Neural crest cell (in vitro differentiated cells): ENCODE results near the gene HIP1. TPM values are rescaled to one million over a fixed set of nuclear protein-coding genes. Genes with fewer than 3 reads are reported as not detected.

ENCODE experiments used
- DNase-seq: peaks from one replicate; pipeline ENCODE4 v3.0.0; 2021; ENCODE audit warnings: low read depth, mixed read lengths, low spot score
- H3K27ac Mint-ChIP-seq: one replicate; pipeline ENCODE4 v1.8.0; 2021; ENCODE audit warnings: mild to moderate bottlenecking, mixed read lengths; ENCODE audit not compliant: unreplicated experiment
- H3K27me3 Mint-ChIP-seq: 2 replicates; pipeline ENCODE4 v1.8.0; 2021; ENCODE audit warnings: low read depth, mild to moderate bottlenecking, mixed read lengths
- H3K36me3 Mint-ChIP-seq: 2 replicates; pipeline ENCODE4 v1.8.0; 2021; ENCODE audit warnings: low read depth, mild to moderate bottlenecking, mixed read lengths
- H3K4me1 Mint-ChIP-seq: 2 replicates; pipeline ENCODE4 v1.8.0; 2021; ENCODE audit warnings: mixed read lengths
- H3K4me3 Mint-ChIP-seq: one replicate; pipeline ENCODE4 v1.8.0; 2021; ENCODE audit warnings: mild to moderate bottlenecking, mixed read lengths
- H3K9me3 Mint-ChIP-seq: 2 replicates; pipeline ENCODE4 v1.8.0; 2021; ENCODE audit warnings: mixed read lengths
- total RNA-seq: library from RNA; stranded (reverse); gene quantifications from 2 replicates; pipeline ENCODE4 v1.2.1, GENCODE V29; 2021
- TF ChIP-seq, protein P1 (sequence below): fragments of 200-600 bp; sonication (generic); conservative IDR thresholded peaks from 2 replicates; pipeline ENCODE4 v1.5.0; 2021; ENCODE audit warnings: antibody characterized with exemption, mild to moderate bottlenecking

Gene HIP1
- total RNA-seq, 1 donor from 2014 or later, result 87.3 TPM

DNA sequence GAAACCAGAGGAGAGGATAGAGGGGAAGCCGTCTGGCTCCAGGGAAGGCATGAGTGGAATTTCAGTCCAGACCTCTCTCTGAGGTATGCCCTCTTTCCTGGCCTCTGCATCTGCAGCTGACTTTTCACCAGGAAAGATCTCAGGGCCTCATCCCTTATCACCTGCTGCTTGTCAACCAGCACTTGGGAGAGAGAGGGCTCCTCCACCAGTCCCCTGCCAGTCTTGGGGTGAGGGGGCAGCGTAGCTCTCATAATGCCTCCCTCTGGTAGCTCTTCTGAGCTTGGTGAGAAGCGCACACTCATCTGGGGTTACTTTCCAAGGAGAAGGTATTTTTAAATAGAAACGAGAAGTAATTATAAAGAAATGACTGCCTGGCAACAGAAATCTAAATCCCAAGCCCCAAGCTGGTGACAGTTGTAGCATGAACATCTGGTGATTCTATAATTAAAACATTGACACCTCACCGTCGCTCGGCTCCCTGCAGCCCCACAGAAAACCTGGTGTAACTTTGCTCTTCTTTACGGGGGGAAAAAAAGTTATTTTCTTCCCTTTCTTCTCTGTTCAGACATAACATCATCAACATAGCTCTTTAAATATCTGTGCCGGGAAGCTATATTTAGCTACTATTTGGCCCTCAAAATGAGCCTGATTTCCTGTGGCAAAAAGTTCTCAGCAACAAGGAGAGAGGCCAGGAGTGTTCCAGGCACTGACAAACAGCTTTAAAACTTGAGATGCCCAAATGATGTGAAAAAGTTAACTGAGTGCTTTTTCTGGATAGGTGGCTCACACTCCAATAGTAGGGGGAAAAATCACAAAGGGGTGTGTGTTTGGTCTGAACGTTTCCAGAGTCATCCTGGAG, 26.9 kb downstream of the HIP1 start:
- Mint-ChIP-seq H3K27me3 (no peaks in the 10 kb centered on the region), H3K9me3 (peaks cover 6% of the 10 kb centered on the region), H3K4me3 (no peak overlapping the region), H3K27ac (no peak overlapping the region), H3K36me3 (peaks cover 11% of the 10 kb centered on the region), H3K4me1 (peaks cover 11% of the 10 kb centered on the region)
- no peak for DNase-seq
- TF ChIP-seq, protein P1, sequence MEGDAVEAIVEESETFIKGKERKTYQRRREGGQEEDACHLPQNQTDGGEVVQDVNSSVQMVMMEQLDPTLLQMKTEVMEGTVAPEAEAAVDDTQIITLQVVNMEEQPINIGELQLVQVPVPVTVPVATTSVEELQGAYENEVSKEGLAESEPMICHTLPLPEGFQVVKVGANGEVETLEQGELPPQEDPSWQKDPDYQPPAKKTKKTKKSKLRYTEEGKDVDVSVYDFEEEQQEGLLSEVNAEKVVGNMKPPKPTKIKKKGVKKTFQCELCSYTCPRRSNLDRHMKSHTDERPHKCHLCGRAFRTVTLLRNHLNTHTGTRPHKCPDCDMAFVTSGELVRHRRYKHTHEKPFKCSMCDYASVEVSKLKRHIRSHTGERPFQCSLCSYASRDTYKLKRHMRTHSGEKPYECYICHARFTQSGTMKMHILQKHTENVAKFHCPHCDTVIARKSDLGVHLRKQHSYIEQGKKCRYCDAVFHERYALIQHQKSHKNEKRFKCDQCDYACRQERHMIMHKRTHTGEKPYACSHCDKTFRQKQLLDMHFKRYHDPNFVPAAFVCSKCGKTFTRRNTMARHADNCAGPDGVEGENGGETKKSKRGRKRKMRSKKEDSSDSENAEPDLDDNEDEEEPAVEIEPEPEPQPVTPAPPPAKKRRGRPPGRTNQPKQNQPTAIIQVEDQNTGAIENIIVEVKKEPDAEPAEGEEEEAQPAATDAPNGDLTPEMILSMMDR, result no peak

DNA sequence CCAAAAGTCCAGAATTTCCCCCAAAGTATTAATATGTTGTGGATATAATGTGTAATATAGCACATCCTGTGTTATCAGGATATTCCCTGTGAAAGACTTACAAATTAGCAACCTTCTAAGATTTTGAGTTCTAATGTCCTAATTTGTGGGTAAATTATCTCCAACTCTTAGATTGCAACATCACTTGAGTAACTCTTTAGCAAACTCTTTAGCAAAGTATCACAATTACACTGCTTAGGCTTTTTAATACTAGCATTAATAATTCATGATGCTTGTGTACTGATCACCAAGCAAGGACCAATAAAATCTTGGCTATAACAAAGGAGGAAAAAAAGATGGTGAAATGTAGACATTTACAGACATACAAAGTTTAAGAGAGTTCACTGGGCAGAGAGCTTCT, 27.7 kb downstream of the HIP1 start:
- no peak for DNase-seq
- H3K27ac Mint-ChIP-seq, result no peak overlapping the region
- TF ChIP-seq, protein P1, result no peak
- H3K9me3 Mint-ChIP-seq, result peaks cover 6% of the 10 kb centered on the region
- H3K36me3 Mint-ChIP-seq, result peaks cover 11% of the 10 kb centered on the region
- H3K27me3 Mint-ChIP-seq, result no peaks in the 10 kb centered on the region
- H3K4me3 Mint-ChIP-seq, result no peak overlapping the region
- H3K4me1 Mint-ChIP-seq, result peaks cover 11% of the 10 kb centered on the region

DNA sequence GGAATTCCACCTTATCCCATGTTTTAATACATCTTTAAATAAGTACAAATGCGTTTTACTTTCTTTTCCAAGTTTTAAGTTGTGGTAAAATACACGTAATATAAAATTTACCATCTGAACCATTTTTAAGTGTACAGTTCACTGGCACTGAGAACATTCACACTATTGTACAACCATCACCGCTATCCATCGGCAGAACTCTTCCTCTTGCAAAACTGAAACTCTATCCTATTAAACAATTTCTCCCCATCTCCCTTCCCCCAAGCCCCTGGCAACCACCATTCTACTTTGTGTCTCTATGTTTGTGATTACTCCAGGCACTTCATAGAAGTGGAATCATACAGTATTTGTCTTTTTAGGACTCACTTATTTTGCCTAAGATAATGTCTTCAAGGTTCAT, 33.8 kb downstream of the HIP1 start:
- Mint-ChIP-seq H3K27ac (no peak overlapping the region), H3K36me3 (peaks cover 11% of the 10 kb centered on the region), H3K9me3 (peaks cover 6% of the 10 kb centered on the region), H3K27me3 (no peaks in the 10 kb centered on the region), H3K4me1 (no peaks in the 10 kb centered on the region), H3K4me3 (no peak overlapping the region)
- TF ChIP-seq, protein P1, result no peak
- DNase-seq, result no peak

DNA sequence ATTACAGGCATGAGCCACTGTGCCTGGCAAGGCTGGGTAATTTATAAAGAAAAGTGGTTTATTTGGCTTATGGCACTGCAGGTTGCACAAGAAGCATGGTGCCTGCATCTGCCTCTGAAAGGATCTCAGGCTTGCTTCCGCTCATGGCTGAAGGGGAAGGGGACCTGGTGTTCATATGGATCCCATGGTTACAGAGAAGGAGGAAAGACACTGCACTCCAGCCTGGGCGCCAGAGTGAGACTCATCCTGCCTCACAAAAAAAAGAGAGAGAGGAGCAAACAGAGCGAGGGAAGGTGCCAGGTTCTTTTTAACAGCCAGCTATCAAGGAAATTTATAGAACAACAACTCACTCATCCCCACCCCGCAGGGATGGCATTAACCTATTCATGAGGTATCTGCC, 36.2 kb downstream of the HIP1 start:
- Mint-ChIP-seq H3K27ac (peak overlapping the region; percentile 62), H3K4me1 (no peaks in the 10 kb centered on the region), H3K36me3 (no peaks in the 10 kb centered on the region), H3K4me3 (no peak overlapping the region), H3K27me3 (no peaks in the 10 kb centered on the region), H3K9me3 (no peaks in the 10 kb centered on the region)
- no peak for DNase-seq
- TF ChIP-seq, protein P1, result no peak

DNA sequence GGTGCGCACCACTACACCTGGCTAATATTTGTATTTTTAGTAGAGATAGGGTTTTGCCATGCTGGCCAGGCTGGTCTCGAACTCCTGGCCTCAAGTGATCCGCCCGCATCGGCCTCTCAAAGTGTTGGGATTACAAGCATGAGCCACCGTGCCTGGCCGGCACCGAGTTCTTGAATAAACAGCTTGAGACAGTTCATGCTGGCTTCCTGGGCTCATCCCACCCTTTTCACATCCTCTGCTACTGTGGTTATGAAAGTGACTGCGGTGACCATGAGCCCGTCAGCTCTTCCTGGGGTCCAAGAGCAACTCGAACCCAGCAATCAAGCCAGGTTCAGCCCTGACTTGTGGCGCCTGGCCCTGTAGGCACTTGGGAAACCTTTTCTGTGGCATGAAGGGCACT, 38.7 kb downstream of the HIP1 start:
- H3K27ac Mint-ChIP-seq, result peak overlapping the region; percentile 62
- no peak for DNase-seq
- TF ChIP-seq, protein P1, result no peak

More for the DNA sequence above, 38.7 kb downstream of the HIP1 start:
- Mint-ChIP-seq H3K4me1 (no peaks in the 10 kb centered on the region), H3K27me3 (no peaks in the 10 kb centered on the region), H3K4me3 (no peak overlapping the region), H3K36me3 (no peaks in the 10 kb centered on the region), H3K9me3 (no peaks in the 10 kb centered on the region)
